Measurements from ENCODE around the gene AFF3. TPM values are rescaled to one million over a fixed set of nuclear protein-coding genes. Genes with fewer than 3 reads are reported as not detected.

Gene AFF3
- total and polyA plus RNA-seq, 2 of the 8 experiments (the other 6 are each of a cell fraction or from before 2014, with no cell fraction given) = 0.27 to 3.0 TPM

GRCh38 chr2:99689145-99689742 lies 453.1 kb downstream of the AFF3 start:
- H3K4me1 ChIP-seq (replicated peaks in 1 of 4; ENCODE audit: control insufficient read depth in 3 of 4, insufficient read depth in 4 of 4, low read length in 3 of 4) = no peaks in the 10 kb centered on the region
- H3K79me2 ChIP-seq (ENCODE audit: control insufficient read depth in 1 of 2, insufficient read depth in 2 of 2, low read length in 2 of 2) = no peaks in the 10 kb centered on the region
- no peak overlapping the region for H3K56ac ChIP-seq (replicated peaks; ENCODE audit: insufficient read length, low read depth, low read length)
- H3K23ac ChIP-seq (ENCODE audit: insufficient read length) = no peak overlapping the region
- H3K18ac ChIP-seq (ENCODE audit: extremely low read depth, low read length) = no peak overlapping the region
- ChIA-PET CTCF (ENCODE audit: partially characterized antibody) (no interaction called here), POLR2A (ENCODE audit: partially characterized antibody) (no interaction called here)
- H4K8ac ChIP-seq (ENCODE audit: extremely low read depth, insufficient read depth, low read length) = no peak overlapping the region
- DNase-seq (ENCODE audit: low read depth in 1 of 2, low spot score in 2 of 2) (no peak), FAIRE-seq (no peak)
- 90% methylated on average over 3 of the region's 3 CpGs; no CpG with 5 or more reads in 1 of the 2 experiments for WGBS, 2 experiments (ENCODE audit: extremely low coverage in 1 of 2, insufficient coverage in 1 of 2, insufficient read length in 1 of 2, insufficient replicate concordance in 2 of 2, low coverage in 1 of 2, low lambda C conversion rate in 2 of 2, missing lambda C conversion rate in 1 of 2)
- H2AFZ ChIP-seq (ENCODE audit: low read length) = no peak overlapping the region
- no peak overlapping the region for H3K9ac ChIP-seq (replicated peaks in 1 of 4; ENCODE audit: extremely low read depth in 1 of 4, low read depth in 3 of 4, low read length in 3 of 4)
- no peak overlapping the region for H2BK120ac ChIP-seq (replicated peaks; ENCODE audit: low read depth, low read length)
- H2BK12ac ChIP-seq (ENCODE audit: low read depth, low read length) = no peak overlapping the region
- H2BK15ac ChIP-seq (ENCODE audit: low read length) = no peak overlapping the region
- no peak overlapping the region for H3K4ac ChIP-seq (replicated peaks; ENCODE audit: insufficient read length, low read depth, low read length)
- H3K4me3 ChIP-seq (ENCODE audit: extremely low read depth in 1 of 4, insufficient read depth in 2 of 4, low read depth in 3 of 4, low read length in 4 of 4) = no peak overlapping the region
- H4K5ac ChIP-seq (ENCODE audit: insufficient read length, low read depth, low read length) = no peak overlapping the region
- H3K36me3 ChIP-seq (ENCODE audit: control insufficient read depth in 2 of 4, insufficient read depth in 4 of 4, low read length in 3 of 4) = no peaks in the 10 kb centered on the region
- H2BK5ac ChIP-seq (ENCODE audit: low read depth, low read length) = no peak overlapping the region
- H2AK5ac ChIP-seq (ENCODE audit: low read depth, low read length) = no peak overlapping the region
- H3K23me2 ChIP-seq (ENCODE audit: low read depth, low read length) = no peaks in the 10 kb centered on the region
- TF ChIP-seq BACH1 (IDR thresholded peaks at IDR 0.05; ENCODE audit: low read length) = no peak
- TF ChIP-seq HDAC6 (IDR thresholded peaks at IDR 0.05; ENCODE audit: low read depth, low read length) = no peak
- no peak for TF ChIP-seq EZH2 (IDR thresholded peaks at IDR 0.05; ENCODE audit: low read depth, low read length, severe bottlenecking)
- TF ChIP-seq, protein P1, sequence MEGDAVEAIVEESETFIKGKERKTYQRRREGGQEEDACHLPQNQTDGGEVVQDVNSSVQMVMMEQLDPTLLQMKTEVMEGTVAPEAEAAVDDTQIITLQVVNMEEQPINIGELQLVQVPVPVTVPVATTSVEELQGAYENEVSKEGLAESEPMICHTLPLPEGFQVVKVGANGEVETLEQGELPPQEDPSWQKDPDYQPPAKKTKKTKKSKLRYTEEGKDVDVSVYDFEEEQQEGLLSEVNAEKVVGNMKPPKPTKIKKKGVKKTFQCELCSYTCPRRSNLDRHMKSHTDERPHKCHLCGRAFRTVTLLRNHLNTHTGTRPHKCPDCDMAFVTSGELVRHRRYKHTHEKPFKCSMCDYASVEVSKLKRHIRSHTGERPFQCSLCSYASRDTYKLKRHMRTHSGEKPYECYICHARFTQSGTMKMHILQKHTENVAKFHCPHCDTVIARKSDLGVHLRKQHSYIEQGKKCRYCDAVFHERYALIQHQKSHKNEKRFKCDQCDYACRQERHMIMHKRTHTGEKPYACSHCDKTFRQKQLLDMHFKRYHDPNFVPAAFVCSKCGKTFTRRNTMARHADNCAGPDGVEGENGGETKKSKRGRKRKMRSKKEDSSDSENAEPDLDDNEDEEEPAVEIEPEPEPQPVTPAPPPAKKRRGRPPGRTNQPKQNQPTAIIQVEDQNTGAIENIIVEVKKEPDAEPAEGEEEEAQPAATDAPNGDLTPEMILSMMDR (IDR thresholded peaks at IDR 0.05; ENCODE audit: control extremely low read depth in 1 of 3, insufficient read depth in 1 of 3, low read depth in 1 of 3, low read length in 3 of 3) = no peak
- TF ChIP-seq POLR2A (IDR thresholded peaks at IDR 0.05; ENCODE audit: control extremely low read depth in 1 of 2, low read depth in 2 of 2, low read length in 2 of 2) = no peak
- no peak overlapping the region for H3K4me2 ChIP-seq (ENCODE audit: insufficient read depth in 1 of 2, low read depth in 2 of 2, low read length in 2 of 2)
- H3K9me3 ChIP-seq (ENCODE audit: insufficient read depth in 2 of 2, low read depth in 1 of 2, low read length in 1 of 2) = no peaks in the 10 kb centered on the region
- H3K27me3 ChIP-seq (replicated peaks in 1 of 4; ENCODE audit: control insufficient read depth in 3 of 4, extremely low read depth in 1 of 4, insufficient read depth in 3 of 4, low read length in 3 of 4) = no peaks in the 10 kb centered on the region
- H4K20me1 ChIP-seq (replicated peaks in 1 of 2; ENCODE audit: control insufficient read depth in 1 of 2, insufficient read depth in 2 of 2, low read length in 2 of 2) = no peaks in the 10 kb centered on the region
- H3K79me1 ChIP-seq (ENCODE audit: low read depth, low read length) = no peaks in the 10 kb centered on the region
- no peak overlapping the region for H2BK20ac ChIP-seq (ENCODE audit: low read length)
- H3K14ac ChIP-seq (ENCODE audit: insufficient read length) = no peak overlapping the region
- no peak overlapping the region for H3K27ac ChIP-seq (ENCODE audit: low read depth, low read length)
- H4K91ac ChIP-seq (replicated peaks; ENCODE audit: insufficient read length, low read length) = no peak overlapping the region
